Mesenteric fat pad (tissue), 1 donor: ENCODE data around the gene DUSP2. TPM values are rescaled to one million over a fixed set of nuclear protein-coding genes. Genes with fewer than 3 reads are reported as not detected.

ENCODE experiments used
- DNase-seq: peaks from one replicate; pipeline ENCODE4 v3.0.0-alpha.2; 2020; ENCODE audit warnings: low spot score
- total RNA-seq: library from RNA; stranded (reverse); fragmentation: NEBNext Ultra II Directional; extraction: Animal tissue kit (Norgen Biotek cat#: 25700); gene quantifications from one replicate; pipeline ENCODE4 v1.2.1, GENCODE V29; 2021
- donor health status: DM: yes; HTN: yes; CAD: no.

DUSP2 gene
- total RNA-seq, 1 donor from 2014 or later: 6.1 TPM

- no peak for DNase-seq
Observed at GRCh38 chr2:96115631-96116423, 29.4 kb downstream of the DUSP2 start.

- no peak for DNase-seq
Observed at GRCh38 chr2:96114903-96115581, 30.2 kb downstream of the DUSP2 start.

GRCh38 chr2:96114546-96114902 lies 30.7 kb downstream of the DUSP2 start:
- no peak for DNase-seq

GRCh38 chr2:96113951-96114350 lies 31.3 kb downstream of the DUSP2 start:
- DNase-seq: no peak

- no peak for DNase-seq
Observed at GRCh38 chr2:96113367-96113677, 31.9 kb downstream of the DUSP2 start.

GRCh38 chr2:96112501-96113366 lies 32.5 kb downstream of the DUSP2 start:
- DNase-seq: no peak

GRCh38 chr2:96111823-96112500 lies 33.3 kb downstream of the DUSP2 start:
- DNase-seq: no peak

GRCh38 chr2:96111257-96111640 lies 34.0 kb downstream of the DUSP2 start:
- DNase-seq: no peak

- DNase-seq: peak; percentile 76
Observed at GRCh38 chr2:96110621-96111256, 34.5 kb downstream of the DUSP2 start.

- DNase-seq: peak; percentile 82
Observed at GRCh38 chr2:96109931-96110511, 35.2 kb downstream of the DUSP2 start.

- no peak for DNase-seq
Observed at GRCh38 chr2:96109361-96109680, 35.9 kb downstream of the DUSP2 start.

- peak; percentile 88 for DNase-seq
Observed at GRCh38 chr2:96108541-96109360, 36.5 kb downstream of the DUSP2 start.

GRCh38 chr2:96108151-96108540 lies 37.1 kb downstream of the DUSP2 start:
- DNase-seq: peak; percentile 59

- DNase-seq: no peak
Observed at GRCh38 chr2:96107708-96108065, 37.6 kb downstream of the DUSP2 start.

GRCh38 chr2:96106991-96107707 lies 38.1 kb downstream of the DUSP2 start:
- peak; percentile 89 for DNase-seq

- DNase-seq: peak; percentile 51
Observed at GRCh38 chr2:96105994-96106715, 39.1 kb downstream of the DUSP2 start.

GRCh38 chr2:96105152-96105915 lies 39.9 kb downstream of the DUSP2 start:
- DNase-seq: peak; percentile 69

- DNase-seq: peak; percentile 73
Observed at GRCh38 chr2:96104487-96104861, 40.8 kb downstream of the DUSP2 start.
